IPS-20b (cell line): Measurements from ENCODE around the gene ADAMTS13.
"Not testable (repeated sequence)": the region's sequence is repeated elsewhere in the genome, so short reads cannot be mapped to it uniquely, and the experiment has no call there.

ENCODE experiments used
- H3K27ac ChIP-seq: one replicate; pipeline ENCODE4 v1.5.1; 2013; ENCODE audit warnings: low read length
- H3K27me3 ChIP-seq: 2 replicates; pipeline ENCODE4 v1.6.1; 2013; ENCODE audit warnings: mild to moderate bottlenecking, low read length, inconsistent platforms; ENCODE audit not compliant: insufficient read depth
- H3K36me3 ChIP-seq: 2 replicates; pipeline ENCODE4 v1.6.1; 2013; ENCODE audit warnings: low read depth, mild to moderate bottlenecking, inconsistent platforms, low read length, moderate library complexity; ENCODE audit not compliant: insufficient read depth
- H3K4me1 ChIP-seq: 2 replicates; pipeline ENCODE4 v1.6.1; 2013; ENCODE audit warnings: mild to moderate bottlenecking, control low read depth, inconsistent platforms, low read length, moderate library complexity; ENCODE audit not compliant: insufficient read depth
- H3K4me3 ChIP-seq: 2 replicates; pipeline ENCODE4 v1.5.1; 2013; ENCODE audit warnings: mild to moderate bottlenecking, low read length, inconsistent platforms
- H3K9ac ChIP-seq: 2 replicates; pipeline ENCODE4 v1.6.1; 2013; ENCODE audit warnings: low read depth, mild to moderate bottlenecking, inconsistent platforms, low read length, moderate library complexity
- H3K9me3 ChIP-seq: 2 replicates; pipeline ENCODE4 v1.6.1; 2013; ENCODE audit warnings: mild to moderate bottlenecking, low read depth, low read length, inconsistent platforms; ENCODE audit not compliant: insufficient read depth

Gene ADAMTS13

GRCh38 chr9:133445293-133445969, 23.3 kb downstream of the ADAMTS13 start:
- H3K27me3 ChIP-seq, result no peaks in the 10 kb centered on the region
- no peaks in the 10 kb centered on the region for H3K36me3 ChIP-seq
- H3K4me3 ChIP-seq, result no peak overlapping the region
- no peaks in the 10 kb centered on the region for H3K9me3 ChIP-seq
- no peak overlapping the region for H3K9ac ChIP-seq
- H3K4me1 ChIP-seq, result no peaks in the 10 kb centered on the region
- H3K27ac ChIP-seq, result no peak overlapping the region

- H3K4me3 ChIP-seq, result no peak overlapping the region
- no peak overlapping the region for H3K9ac ChIP-seq
- no peak overlapping the region for H3K27ac ChIP-seq
- H3K9me3 ChIP-seq, result no peaks in the 10 kb centered on the region
- H3K27me3 ChIP-seq, result no peaks in the 10 kb centered on the region
- no peaks in the 10 kb centered on the region for H3K4me1 ChIP-seq
- H3K36me3 ChIP-seq, result no peaks in the 10 kb centered on the region
Measured at GRCh38 chr9:133448487-133448972, 26.4 kb downstream of the ADAMTS13 start.

GRCh38 chr9:133449760-133450159, 27.6 kb downstream of the ADAMTS13 start:
- no peak overlapping the region for H3K9ac ChIP-seq
- no peaks in the 10 kb centered on the region for H3K27me3 ChIP-seq
- no peaks in the 10 kb centered on the region for H3K36me3 ChIP-seq
- H3K9me3 ChIP-seq, result no peaks in the 10 kb centered on the region
- no peak overlapping the region for H3K4me3 ChIP-seq
- no peaks in the 10 kb centered on the region for H3K4me1 ChIP-seq
- H3K27ac ChIP-seq, result no peak overlapping the region

GRCh38 chr9:133451865-133452264, 29.7 kb downstream of the ADAMTS13 start:
- H3K4me3 ChIP-seq, H3K27me3 ChIP-seq, H3K9ac ChIP-seq, H3K27ac ChIP-seq, H3K36me3 ChIP-seq, H3K4me1 ChIP-seq, H3K9me3 ChIP-seq: not testable (repeated sequence)

GRCh38 chr9:133452562-133452961, 30.4 kb downstream of the ADAMTS13 start:
- no peaks in the 10 kb centered on the region for H3K4me1 ChIP-seq
- H3K9me3 ChIP-seq, result no peaks in the 10 kb centered on the region
- no peak overlapping the region for H3K27ac ChIP-seq
- H3K27me3 ChIP-seq, result no peaks in the 10 kb centered on the region
- no peak overlapping the region for H3K9ac ChIP-seq
- H3K36me3 ChIP-seq, result no peaks in the 10 kb centered on the region
- H3K4me3 ChIP-seq, result no peak overlapping the region

GRCh38 chr9:133453651-133454050, 31.5 kb downstream of the ADAMTS13 start:
- H3K9ac ChIP-seq, result no peak overlapping the region

GRCh38 chr9:133454325-133454724, 32.2 kb downstream of the ADAMTS13 start:
- Histone ChIP-seq H3K27me3 (peaks cover 4% of the 10 kb centered on the region; the same call in 1 of the 2 replicates), H3K4me3 (no peak overlapping the region), H3K9me3 (no peaks in the 10 kb centered on the region), H3K36me3 (no peaks in the 10 kb centered on the region), H3K27ac (no peak overlapping the region), H3K9ac (no peak overlapping the region), H3K4me1 (no peaks in the 10 kb centered on the region)

More at GRCh38 chr9:133453651-133454050, 31.5 kb downstream of the ADAMTS13 start:
- H3K36me3 ChIP-seq, result no peaks in the 10 kb centered on the region
- H3K4me3 ChIP-seq, result no peak overlapping the region
- H3K4me1 ChIP-seq, result no peaks in the 10 kb centered on the region
- H3K27ac ChIP-seq, result no peak overlapping the region
- no peaks in the 10 kb centered on the region for H3K9me3 ChIP-seq
- H3K27me3 ChIP-seq, result peaks cover under 1% of the 10 kb centered on the region; the same call in 1 of the 2 replicates

- peaks cover 4% of the 10 kb centered on the region; the same call in 1 of the 2 replicates for H3K27me3 ChIP-seq
- no peak overlapping the region for H3K27ac ChIP-seq
- H3K36me3 ChIP-seq, result no peaks in the 10 kb centered on the region
- H3K9ac ChIP-seq, result no peak overlapping the region
- no peak overlapping the region for H3K4me3 ChIP-seq
- no peaks in the 10 kb centered on the region for H3K9me3 ChIP-seq
- no peaks in the 10 kb centered on the region for H3K4me1 ChIP-seq
Measured at GRCh38 chr9:133454943-133455673, 32.9 kb downstream of the ADAMTS13 start.

- Histone ChIP-seq H3K36me3 (no peaks in the 10 kb centered on the region), H3K9me3 (no peaks in the 10 kb centered on the region), H3K9ac (no peak overlapping the region), H3K27me3 (peaks cover 4% of the 10 kb centered on the region; the same call in 1 of the 2 replicates), H3K4me3 (no peak overlapping the region), H3K27ac (no peak overlapping the region), H3K4me1 (peaks cover 3% of the 10 kb centered on the region)
Measured at GRCh38 chr9:133455936-133456335, 33.8 kb downstream of the ADAMTS13 start.

- no peaks in the 10 kb centered on the region for H3K36me3 ChIP-seq
- no peaks in the 10 kb centered on the region for H3K9me3 ChIP-seq
- peaks cover 7% of the 10 kb centered on the region for H3K4me1 ChIP-seq
- no peak overlapping the region for H3K9ac ChIP-seq
- peaks cover 4% of the 10 kb centered on the region; the same call in 1 of the 2 replicates for H3K27me3 ChIP-seq
- no peak overlapping the region for H3K27ac ChIP-seq
- H3K4me3 ChIP-seq, result no peak overlapping the region
Measured at GRCh38 chr9:133456409-133456808, 34.2 kb downstream of the ADAMTS13 start.

GRCh38 chr9:133457233-133457632, 35.1 kb downstream of the ADAMTS13 start:
- Histone ChIP-seq H3K9ac (no peak overlapping the region), H3K4me1 (peaks cover 7% of the 10 kb centered on the region), H3K9me3 (no peaks in the 10 kb centered on the region), H3K27me3 (peaks cover 4% of the 10 kb centered on the region; the same call in 1 of the 2 replicates), H3K27ac (no peak overlapping the region), H3K4me3 (no peak overlapping the region), H3K36me3 (no peaks in the 10 kb centered on the region)

GRCh38 chr9:133457748-133458147, 35.6 kb downstream of the ADAMTS13 start:
- H3K9ac ChIP-seq, result no peak overlapping the region
- H3K27ac ChIP-seq, result no peak overlapping the region
- H3K36me3 ChIP-seq, result no peaks in the 10 kb centered on the region
- H3K4me1 ChIP-seq, result peaks cover 7% of the 10 kb centered on the region
- H3K9me3 ChIP-seq, result no peaks in the 10 kb centered on the region
- peaks cover 4% of the 10 kb centered on the region; the same call in 1 of the 2 replicates for H3K27me3 ChIP-seq
- H3K4me3 ChIP-seq, result no peak overlapping the region
